ENCODE data around the gene SP140.

SP140 gene

GRCh38 chr2:230225486-230225885 is at the start of gene SP140:
Gene SP140 (plus strand): TSS chr2:230225736. CDS start chr2:230225845, 109 bp downstream.
- TF ChIP-seq L3MBTL2 (conservative IDR thresholded peaks at IDR 0.05) (no peak), FOXM1 (IDR thresholded peaks at IDR 0.05; ENCODE audit: borderline replicate concordance) (no peak), LEF1 (IDR thresholded peaks at IDR 0.05; ENCODE audit: borderline replicate concordance) (no peak), CTBP1 (IDR thresholded peaks at IDR 0.05; ENCODE audit: borderline replicate concordance) (no peak), PKNOX1 (IDR thresholded peaks at IDR 0.05) (no peak), BHLHE40 (IDR thresholded peaks at IDR 0.05; ENCODE audit: borderline replicate concordance) (no peak), FOXK2 (IDR thresholded peaks at IDR 0.05) (no peak), ARNT (IDR thresholded peaks at IDR 0.05) (no peak), SUZ12 (IDR thresholded peaks at IDR 0.05) (no peak), ELF4 (IDR thresholded peaks at IDR 0.05) (no peak), ZNF384 (IDR thresholded peaks at IDR 0.05) (no peak), FOXA1 (IDR thresholded peaks at IDR 0.05) (no peak), SP1 (IDR thresholded peaks at IDR 0.05) (no peak)
- DNase-seq (ENCODE audit: extremely low spot score) = no peak
- ChIA-PET CTCF (no interaction called here), POLR2A (no interaction called here)

GRCh38 chr2:230176996-230177395 is 48.5 kb upstream of the SP140 start:
- TF ChIP-seq ELF4 (IDR thresholded peaks at IDR 0.05) = no peak
- no peak for TF ChIP-seq HDGF (IDR thresholded peaks at IDR 0.05; ENCODE audit: borderline replicate concordance)
- TF ChIP-seq PKNOX1 (IDR thresholded peaks at IDR 0.05) = no peak
- TF ChIP-seq ZNF384 (IDR thresholded peaks at IDR 0.05) = no peak
- TF ChIP-seq TARDBP (IDR thresholded peaks at IDR 0.05) = no peak
- TF ChIP-seq LEF1 (IDR thresholded peaks at IDR 0.05; ENCODE audit: borderline replicate concordance) = no peak
- TF ChIP-seq FOXK2 (IDR thresholded peaks at IDR 0.05) = no peak
- no peak for TF ChIP-seq NFRKB (IDR thresholded peaks at IDR 0.05)
- DNase-seq (ENCODE audit: extremely low spot score) = no peak
- POLR2A ChIA-PET = no interaction called here
- CTCF ChIA-PET = no interaction called here

GRCh38 chr2:230178546-230179485 is 46.7 kb upstream of the SP140 start:
- ChIA-PET POLR2A (no interaction called here), CTCF (interaction anchor here (1.2 kb wide), 1 partner anchor 19 kb away, joined by 3 read pairs; no protein-coding TSS in a partner anchor)
- no peak for DNase-seq (ENCODE audit: extremely low spot score)
- TF ChIP-seq TARDBP (IDR thresholded peaks at IDR 0.05) = no peak
- TF ChIP-seq PKNOX1 (IDR thresholded peaks at IDR 0.05) = no peak
- TF ChIP-seq HDGF (IDR thresholded peaks at IDR 0.05; ENCODE audit: borderline replicate concordance) = no peak
- no peak for TF ChIP-seq ZNF384 (IDR thresholded peaks at IDR 0.05)
- TF ChIP-seq BHLHE40 (IDR thresholded peaks at IDR 0.05; ENCODE audit: borderline replicate concordance) = no peak
- TF ChIP-seq NFRKB (IDR thresholded peaks at IDR 0.05) = no peak
- TF ChIP-seq CTBP1 (IDR thresholded peaks at IDR 0.05; ENCODE audit: borderline replicate concordance) = no peak

- TF ChIP-seq PKNOX1 (IDR thresholded peaks at IDR 0.05) = no peak
- TF ChIP-seq TARDBP (IDR thresholded peaks at IDR 0.05) = no peak
- no peak for TF ChIP-seq NFRKB (IDR thresholded peaks at IDR 0.05)
- TF ChIP-seq L3MBTL2 (conservative IDR thresholded peaks at IDR 0.05) = no peak
- ChIA-PET CTCF (no interaction called here), POLR2A (no interaction called here)
- DNase-seq (ENCODE audit: extremely low spot score) = no peak
These were observed 45.6 kb upstream of the SP140 start for GRCh38 chr2:230179907-230180306.

- ChIA-PET CTCF (no interaction called here), POLR2A (no interaction called here)
- TF ChIP-seq TARDBP (IDR thresholded peaks at IDR 0.05) = no peak
- TF ChIP-seq ARNT (IDR thresholded peaks at IDR 0.05) = no peak
- TF ChIP-seq L3MBTL2 (conservative IDR thresholded peaks at IDR 0.05) = no peak
- no peak for TF ChIP-seq CTBP1 (IDR thresholded peaks at IDR 0.05; ENCODE audit: borderline replicate concordance)
- no peak for TF ChIP-seq FOXM1 (IDR thresholded peaks at IDR 0.05; ENCODE audit: borderline replicate concordance)
- TF ChIP-seq HDGF (IDR thresholded peaks at IDR 0.05; ENCODE audit: borderline replicate concordance) = no peak
- TF ChIP-seq LEF1 (IDR thresholded peaks at IDR 0.05; ENCODE audit: borderline replicate concordance) = no peak
- no peak for TF ChIP-seq BHLHE40 (IDR thresholded peaks at IDR 0.05; ENCODE audit: borderline replicate concordance)
- no peak for TF ChIP-seq FOXA1 (IDR thresholded peaks at IDR 0.05)
- TF ChIP-seq SUZ12 (IDR thresholded peaks at IDR 0.05) = no peak
- no peak for DNase-seq (ENCODE audit: extremely low spot score)
These were observed 44.3 kb upstream of the SP140 start for GRCh38 chr2:230181195-230181594.
